Islet of Langerhans (tissue), 1 donor: Measurements from ENCODE around the gene UBA7.
"Not testable (repeated sequence)": the region's sequence is repeated elsewhere in the genome, so short reads cannot be mapped to it uniquely, and the experiment has no call there.

Experiments used
- FAIRE-seq: peaks from one replicate; lab custom pipeline; 2011; peaks lifted over from hg19 to GRCh38; lab: Jason Lieb, UNC

The UBA7 gene, protein sequence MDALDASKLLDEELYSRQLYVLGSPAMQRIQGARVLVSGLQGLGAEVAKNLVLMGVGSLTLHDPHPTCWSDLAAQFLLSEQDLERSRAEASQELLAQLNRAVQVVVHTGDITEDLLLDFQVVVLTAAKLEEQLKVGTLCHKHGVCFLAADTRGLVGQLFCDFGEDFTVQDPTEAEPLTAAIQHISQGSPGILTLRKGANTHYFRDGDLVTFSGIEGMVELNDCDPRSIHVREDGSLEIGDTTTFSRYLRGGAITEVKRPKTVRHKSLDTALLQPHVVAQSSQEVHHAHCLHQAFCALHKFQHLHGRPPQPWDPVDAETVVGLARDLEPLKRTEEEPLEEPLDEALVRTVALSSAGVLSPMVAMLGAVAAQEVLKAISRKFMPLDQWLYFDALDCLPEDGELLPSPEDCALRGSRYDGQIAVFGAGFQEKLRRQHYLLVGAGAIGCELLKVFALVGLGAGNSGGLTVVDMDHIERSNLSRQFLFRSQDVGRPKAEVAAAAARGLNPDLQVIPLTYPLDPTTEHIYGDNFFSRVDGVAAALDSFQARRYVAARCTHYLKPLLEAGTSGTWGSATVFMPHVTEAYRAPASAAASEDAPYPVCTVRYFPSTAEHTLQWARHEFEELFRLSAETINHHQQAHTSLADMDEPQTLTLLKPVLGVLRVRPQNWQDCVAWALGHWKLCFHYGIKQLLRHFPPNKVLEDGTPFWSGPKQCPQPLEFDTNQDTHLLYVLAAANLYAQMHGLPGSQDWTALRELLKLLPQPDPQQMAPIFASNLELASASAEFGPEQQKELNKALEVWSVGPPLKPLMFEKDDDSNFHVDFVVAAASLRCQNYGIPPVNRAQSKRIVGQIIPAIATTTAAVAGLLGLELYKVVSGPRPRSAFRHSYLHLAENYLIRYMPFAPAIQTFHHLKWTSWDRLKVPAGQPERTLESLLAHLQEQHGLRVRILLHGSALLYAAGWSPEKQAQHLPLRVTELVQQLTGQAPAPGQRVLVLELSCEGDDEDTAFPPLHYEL

DNA sequence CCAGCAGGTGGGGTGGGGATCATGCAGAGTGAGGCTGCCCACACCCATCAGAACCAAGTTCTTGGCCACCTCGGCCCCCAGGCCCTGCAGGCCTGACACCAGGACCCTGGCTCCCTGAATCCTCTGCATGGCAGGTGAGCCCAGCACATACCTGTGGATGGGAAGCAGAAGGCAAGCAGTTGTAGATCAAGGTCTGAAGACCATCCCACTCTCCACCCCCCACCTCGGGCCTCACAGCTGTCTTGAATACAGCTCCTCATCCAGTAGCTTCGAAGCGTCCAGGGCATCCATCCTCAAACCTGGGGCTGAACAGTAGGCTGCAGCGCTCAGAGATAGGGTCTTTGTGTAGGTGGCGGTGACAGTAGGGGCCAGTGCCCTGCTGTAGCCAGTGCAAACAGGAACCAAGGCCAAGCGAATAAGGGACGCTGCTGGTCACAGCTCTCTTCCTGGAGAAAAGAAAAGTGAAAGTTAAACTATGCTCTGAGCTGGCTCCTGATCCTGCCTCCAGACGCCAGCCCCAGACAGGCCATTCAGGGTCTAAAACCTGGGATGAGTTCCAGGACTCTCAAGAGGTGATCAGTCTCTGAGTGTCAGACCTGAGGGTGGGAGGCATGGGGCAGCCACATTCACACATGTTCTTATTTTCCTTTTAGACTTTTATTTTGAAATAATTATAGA, at the start of gene UBA7:
UBA7 (minus strand) TSS at position 457 of the 678 bp plus-strand sequence; CDS start at position 291, 166 bp downstream.
- FAIRE-seq, result no peak

DNA sequence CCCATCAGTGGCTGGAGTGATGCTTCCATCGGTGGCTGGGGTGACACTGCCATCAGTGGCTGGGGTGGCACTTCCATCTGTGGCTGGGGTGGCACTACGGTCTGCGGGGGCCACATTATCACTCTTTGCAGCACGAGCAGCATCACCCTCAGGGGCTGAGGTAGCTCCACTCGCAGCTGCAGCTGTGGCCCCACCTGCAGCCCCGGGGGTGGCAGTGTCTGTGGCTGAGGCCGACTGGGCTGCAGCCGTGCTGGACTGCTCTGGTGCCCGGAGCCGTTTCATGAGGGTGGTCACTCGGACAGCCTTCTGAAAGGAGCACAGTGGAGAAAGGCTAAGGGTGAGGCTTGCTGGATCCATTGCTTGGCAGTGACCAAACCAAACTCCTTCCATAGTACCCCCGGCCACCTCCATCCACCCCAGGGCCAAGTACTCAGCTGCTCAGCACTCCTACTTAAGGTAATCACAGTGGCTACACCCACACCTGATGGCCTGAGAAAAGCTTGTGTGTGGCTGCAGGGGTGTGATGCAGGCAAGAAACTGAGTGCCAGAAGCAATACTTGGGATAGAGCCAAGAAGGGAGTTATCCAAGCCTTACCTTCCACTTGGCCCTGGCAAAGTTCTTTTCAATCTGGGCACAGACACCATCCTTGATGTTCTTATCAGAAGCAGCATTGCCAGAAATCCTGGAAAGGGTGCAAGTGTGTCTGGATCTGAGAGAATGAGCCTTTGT, 46.0 kb upstream of the UBA7 start:
- no peak for FAIRE-seq

DNA sequence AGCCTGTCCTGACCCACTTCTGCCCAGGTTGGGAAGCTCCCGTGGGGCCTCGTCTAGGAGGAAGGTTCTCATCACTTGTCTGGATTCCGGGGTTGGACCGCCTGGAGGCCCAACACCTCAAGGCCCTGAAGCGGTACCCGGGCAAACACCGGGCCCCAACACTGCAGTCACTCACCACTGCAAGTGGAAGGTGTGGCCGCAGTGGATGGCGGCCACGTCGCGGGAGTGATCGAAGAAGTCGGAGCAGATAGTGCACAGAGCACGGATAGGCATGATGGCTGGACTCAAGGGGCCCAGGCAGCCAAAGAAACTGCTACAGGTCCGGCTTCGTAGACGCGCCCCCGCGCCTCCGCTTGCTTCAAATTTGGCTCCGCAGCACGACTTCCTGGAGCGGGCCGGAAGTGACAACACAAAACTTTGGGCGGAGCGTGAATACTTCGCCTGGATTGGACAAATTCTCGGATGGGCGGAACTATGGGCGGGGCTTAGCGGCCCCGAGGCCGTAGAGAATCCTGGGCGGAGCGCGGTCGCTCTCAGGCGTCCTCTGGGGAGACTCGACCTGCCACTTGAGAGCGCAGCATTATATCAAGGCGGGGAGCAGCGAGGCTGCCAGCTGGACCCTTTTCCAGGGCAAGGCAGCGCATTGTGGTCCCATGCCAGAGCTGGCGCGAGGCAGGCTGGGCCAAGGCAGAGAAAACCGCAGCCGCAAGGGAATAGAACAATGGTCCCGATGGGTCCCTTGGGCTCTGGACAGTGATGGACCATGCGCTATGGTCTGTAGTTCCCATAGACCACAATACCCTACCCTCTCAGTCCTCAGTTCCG, 42.6 kb upstream of the UBA7 start, which contains the start of gene TRAIP:
TRAIP (minus strand) TSS at position 384 of the 825 bp plus-strand sequence; CDS start at position 273, 111 bp downstream.
- peak; percentile 98 for FAIRE-seq

DNA sequence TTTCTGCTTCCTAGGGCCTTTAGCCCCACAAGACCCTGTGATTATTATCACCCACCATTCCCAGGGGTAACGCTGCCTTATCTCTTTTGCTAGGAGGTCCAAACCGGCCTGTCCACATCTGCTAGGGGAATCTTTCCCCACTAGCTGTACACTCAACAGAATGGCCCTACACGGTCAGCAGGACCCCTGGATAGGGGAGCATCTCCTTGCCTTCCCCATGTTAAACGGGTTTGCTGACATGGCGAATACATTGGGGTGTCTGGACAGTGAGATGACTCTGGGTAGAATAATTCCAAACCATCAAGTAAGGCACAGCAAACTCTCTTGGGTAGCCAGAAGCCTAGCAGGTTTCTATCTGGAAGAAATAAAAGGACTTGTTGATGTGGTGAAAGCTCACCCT, 41.9 kb upstream of the UBA7 start:
- FAIRE-seq, result no peak

DNA sequence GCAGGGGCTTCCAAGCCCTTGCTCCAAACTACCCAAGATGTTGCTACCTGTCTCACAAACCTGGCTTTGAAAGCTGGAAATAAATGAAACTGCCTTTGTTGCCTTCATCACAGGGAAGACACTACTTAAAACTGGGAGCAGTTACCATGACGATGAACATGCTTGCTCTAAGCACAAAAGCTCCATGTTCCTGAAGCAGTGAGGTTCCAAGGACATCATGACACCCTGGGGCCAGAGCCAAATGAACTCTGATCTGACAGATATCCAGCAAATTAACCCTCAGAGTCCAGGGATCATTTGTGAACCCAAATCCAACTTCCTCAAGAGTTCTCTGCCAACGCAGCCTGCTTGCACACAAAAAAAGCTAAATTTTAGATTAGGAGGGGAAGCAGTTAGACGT, 31.9 kb upstream of the UBA7 start:
- FAIRE-seq, result no peak

DNA sequence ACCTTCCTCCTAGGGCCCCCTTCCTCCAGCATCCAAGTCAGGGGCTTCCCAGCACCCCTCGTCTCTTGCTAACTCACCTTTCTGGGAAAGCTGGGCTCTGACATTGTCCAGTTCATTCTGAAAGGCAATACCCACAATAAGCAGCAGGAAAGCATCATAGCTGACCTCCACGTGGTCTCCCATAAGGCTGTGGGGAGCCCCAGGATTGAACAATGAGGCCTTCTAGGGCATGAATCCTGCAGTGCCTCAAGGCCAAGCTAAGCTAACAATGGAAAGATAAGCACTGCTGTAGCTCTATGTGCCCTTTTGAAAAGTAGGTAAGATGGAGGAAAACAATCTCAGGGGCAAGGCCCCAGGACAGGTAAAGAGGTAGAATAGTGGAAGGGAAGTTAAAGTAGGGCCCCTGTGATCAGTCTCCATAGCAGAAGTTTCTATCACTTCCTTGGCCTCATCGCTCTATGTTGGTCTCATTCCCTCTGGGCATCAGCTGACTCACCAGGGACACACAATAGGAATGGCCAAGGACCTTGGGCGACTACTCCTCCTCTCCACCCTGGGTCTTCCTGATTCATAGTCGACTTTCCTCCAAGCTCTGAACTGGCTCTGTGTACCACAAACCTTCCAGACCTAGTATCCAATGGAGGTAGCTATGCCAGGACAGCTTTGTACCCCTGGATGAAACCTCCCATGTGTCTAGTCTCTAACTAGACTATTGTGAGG, 30.9 kb upstream of the UBA7 start:
- FAIRE-seq, result no peak

DNA sequence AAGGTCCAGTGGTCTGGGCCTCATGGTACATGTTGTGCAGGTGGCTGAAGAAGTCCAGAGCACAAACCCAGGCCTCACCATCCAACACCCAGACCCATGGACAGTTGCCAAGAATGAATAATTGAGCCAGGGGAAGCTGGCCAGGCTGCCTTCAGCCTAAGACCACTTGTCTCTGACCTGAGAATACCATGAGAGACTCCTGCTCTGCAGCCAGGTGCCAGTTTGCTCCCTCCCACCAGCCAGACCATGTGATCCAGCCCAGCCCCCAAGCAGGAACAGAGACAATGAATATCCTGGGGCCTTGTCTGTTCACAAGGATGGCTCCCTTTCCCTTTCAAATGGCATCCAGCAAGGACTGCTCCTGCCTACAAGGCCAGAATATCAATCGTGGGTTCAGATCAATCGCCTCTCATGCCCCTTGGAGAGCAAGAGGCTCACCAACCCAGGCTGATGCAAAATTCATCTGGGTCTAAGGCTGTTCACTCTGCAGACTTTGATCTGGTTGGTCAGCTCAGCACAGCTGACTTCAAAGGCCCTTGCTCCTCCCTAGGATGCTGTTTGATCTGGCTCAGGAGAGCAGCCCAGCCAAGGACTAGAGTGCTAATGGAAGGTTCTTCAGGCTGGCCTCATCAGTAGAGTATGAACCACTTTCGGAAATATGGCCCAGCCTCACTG, 29.2 kb upstream of the UBA7 start:
- FAIRE-seq, result no peak

DNA sequence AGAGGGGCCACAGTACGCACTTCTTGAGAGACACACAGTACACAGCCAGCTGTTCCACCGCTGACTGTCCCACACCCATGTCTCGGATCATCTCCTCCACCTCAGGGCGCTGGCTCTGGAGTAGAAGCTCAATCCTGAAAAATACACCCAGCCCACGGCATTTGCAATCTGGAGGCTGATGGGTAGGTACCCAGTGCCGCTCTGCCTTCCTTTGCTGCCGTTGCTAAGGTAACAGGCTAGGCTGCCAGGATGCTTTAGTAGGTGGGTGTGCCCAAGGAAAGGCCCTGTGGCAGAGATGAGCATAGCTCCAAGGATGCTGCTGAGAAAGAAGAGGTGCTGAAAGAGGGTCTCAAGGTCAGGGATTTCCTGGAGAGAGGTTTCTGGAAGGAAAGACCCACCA, 28.1 kb upstream of the UBA7 start:
- FAIRE-seq, result no peak

DNA sequence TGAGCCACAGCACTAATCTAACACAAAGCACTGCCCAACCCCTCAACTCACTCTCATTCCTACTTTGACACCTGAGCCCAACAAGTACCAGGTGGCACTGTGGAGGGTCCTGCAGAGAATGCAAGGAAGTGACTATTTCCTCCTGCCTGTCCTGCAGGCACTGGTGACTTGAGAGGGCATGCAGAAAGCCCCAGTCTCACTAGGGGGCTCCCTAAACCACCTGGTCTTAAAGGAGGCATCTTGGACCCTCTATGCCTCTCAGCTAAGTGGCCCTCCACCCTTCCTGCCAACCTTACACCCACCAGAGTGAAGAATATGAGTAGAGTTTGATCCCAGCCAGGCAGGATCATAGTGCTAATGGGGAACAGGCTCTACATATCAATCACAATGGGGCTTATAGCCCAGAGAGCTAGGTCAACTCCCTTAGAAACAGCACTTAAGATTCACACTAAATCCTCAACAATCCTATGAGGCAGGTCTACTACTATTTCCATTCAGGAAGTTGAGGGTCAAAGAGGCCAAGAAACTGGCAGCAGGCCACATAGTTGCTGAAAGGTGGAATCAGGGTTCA, 27.5 kb upstream of the UBA7 start:
- FAIRE-seq, result no peak

DNA sequence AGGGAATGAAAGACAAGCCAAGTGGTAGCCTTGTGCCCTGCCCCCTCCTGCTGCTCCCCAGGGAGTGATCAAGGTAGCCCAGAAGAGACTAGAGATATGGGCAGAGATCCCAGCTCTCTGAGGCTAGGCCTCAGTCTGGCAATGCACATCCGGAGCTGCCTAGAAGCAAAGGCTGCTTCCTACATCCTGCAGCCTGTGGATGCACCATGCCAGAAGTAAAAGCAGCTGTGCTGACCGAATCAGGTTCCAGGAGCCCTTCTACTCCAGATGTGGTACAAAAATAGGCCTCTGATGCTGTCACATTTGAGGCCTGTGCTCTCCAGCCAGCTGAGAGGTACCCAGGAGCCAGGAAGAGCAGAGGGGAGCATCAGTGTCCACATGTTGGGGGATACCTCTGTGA, 26.6 kb upstream of the UBA7 start:
- FAIRE-seq, result no peak

DNA sequence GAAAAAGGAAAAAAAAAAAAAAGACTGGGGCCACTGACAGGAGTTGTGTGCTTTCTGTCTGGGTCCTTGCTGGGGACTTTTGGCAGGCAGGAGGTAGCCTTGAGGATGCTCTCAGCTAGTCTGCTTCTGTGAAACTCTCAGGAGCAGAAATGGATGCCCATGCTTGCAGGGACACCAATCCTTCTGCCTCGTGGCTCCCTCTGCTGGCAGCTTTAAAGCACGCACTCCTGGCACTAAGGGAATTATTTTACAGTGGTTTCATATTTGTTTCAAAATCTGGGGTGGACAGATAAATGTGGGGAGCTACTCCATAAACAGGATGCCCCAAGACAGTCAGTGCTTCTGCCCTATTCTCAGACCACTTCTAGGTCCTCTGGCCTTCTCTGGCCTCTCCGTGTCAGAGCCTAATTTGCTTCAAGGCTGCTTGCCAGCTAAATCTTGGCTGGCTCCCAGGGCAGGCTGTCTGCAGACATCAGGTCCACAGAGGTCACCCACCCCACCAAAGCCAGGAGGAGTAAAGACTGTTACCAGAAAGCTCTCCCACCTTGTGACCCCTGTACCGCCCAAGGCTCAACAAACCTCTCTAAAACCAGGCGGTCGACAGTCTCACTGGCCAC, 25.5 kb upstream of the UBA7 start:
- FAIRE-seq, result peak; percentile 93

DNA sequence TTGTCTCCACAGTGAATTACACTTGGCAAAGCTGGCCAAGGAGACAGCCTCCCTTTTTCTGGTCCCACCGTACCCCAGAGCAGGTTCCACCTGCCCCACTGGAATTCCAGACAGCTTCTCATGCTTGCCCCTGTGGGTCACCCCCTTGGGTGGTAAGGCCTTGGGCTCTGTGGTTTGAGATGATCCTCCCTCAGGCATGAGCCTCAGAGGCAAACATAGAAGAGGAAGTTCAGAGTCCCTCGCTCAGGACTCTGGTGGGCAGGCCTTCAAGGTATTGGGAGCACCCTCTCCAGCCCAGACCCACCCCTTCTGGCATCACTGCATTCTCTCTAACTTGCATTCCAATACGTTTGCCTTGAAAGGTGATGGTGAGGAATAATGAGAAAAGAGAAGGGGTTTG, 17.6 kb upstream of the UBA7 start:
- FAIRE-seq, result no peak

DNA sequence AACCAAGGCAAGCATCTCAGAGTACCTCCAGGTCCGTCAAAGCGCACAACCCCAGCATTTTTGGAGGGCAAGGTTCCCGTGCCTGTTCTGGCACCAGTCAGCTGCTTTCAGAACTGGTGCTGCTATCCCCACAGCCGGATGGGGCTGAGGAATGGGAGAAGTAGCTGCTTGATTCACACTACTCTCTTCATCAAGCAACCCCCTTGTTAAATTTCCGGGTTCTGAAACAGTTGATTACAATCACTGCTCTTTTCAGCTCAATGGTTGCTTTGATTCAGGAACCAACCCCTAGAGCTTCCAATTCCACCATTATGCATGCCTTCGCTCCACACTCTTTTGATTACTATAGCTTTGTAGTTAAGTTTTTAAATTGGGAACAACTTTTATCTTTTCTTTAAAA, 12.3 kb upstream of the UBA7 start:
- no peak for FAIRE-seq

DNA sequence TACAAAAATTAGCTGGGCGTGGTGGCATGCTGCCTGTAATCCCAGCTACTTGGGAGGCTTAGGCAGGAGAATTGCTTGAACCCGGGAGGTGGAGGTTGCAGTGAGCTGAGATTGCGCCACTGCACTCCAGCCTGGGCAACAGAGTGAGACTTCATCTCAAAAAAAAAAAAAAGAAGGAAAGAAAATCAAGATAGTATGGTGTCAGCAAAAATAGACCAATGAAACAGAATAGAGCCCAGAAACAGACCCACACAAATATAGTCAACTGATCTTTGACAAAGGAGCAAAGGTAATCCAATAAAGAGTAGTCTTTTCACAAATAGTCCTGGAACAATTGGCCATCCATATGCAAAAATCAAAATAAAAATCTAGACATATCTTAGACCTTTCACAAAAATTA, 9.4 kb upstream of the UBA7 start:
- FAIRE-seq, result not testable (repeated sequence)

DNA sequence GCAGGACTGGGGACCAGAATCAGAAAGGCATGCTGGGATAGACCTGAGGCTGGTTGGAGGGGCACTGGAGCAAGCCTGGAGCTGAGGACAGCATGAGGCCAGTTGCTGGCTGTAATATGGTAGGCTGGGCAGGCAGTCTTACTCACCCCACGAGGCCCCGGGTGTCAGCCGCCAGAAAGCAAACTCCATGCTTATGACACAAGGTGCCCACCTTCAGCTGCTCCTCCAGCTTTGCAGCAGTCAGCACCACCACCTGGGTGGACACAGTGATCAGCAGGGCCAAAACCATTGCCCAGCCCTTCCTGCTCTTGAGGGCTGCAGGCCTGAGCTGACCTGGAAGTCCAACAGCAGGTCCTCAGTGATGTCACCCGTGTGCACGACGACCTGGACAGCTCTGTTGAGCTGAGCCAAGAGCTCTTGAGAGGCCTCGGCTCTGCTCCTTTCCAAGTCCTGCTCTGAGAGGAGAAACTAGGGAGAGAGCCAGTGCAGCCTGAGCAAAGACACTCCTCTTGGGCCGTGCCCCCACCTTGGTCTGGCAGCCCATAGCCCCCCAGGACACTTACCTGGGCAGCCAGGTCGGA, 747 bp downstream of the UBA7 start:
- FAIRE-seq, result no peak

DNA sequence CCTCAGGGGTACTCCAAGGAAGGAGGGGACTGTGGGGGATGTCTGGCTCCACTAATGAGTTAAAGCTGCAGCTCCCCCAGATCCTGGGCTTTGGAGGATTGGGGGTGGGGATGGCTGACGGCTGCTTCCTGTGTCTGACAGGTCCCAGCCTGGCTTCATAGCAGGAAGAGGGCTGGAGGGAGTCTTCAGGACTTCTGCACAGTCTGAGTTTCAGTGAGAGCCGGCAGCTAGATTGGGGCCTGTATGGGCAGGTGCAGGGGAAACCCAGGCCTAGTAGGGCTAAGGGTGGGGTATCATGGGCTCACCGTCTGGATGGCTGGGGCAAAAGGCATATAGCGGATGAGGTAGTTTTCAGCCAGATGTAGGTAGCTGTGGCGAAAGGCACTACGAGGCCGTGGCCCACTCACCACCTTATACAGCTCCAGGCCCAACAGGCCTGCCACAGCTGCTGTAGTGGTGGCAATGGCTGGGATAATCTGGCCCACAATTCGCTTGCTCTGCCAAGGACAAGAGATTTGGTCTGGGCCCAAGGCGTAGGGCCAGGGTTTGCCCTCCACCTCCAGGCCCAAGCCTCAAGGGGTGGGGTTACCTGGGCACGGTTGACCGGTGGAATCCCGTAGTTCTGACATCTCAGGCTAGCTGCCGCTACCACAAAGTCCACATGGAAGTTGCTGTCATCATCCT, 6.2 kb downstream of the UBA7 start:
- FAIRE-seq, result no peak

DNA sequence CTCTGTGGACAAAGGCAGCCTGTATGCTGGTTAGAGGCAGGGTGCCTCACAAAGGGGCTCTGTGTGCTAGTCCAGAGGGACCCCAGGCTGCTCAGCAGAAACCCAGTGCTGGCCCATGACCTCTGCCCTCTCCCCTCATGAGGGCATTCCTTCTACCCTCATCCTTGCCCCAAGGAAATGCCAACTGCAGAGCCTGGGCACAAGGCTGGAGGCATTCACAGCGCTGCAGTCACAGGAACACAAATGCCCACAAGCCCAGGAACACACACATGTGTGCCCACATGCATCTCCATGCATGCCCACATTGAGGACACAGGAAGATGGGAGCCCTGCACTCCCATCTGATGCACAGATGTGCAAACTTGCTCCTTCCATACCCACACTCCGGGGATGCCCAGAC, 6.9 kb downstream of the UBA7 start:
- no peak for FAIRE-seq
